ENCODE results near the gene LMNA. TPM values are rescaled to one million over a fixed set of nuclear protein-coding genes. Genes with fewer than 3 reads are reported as not detected.

The LMNA gene
- total and polyA plus RNA-seq, 10 donors, result 33.9 to 279 (median 110) TPM

DNA sequence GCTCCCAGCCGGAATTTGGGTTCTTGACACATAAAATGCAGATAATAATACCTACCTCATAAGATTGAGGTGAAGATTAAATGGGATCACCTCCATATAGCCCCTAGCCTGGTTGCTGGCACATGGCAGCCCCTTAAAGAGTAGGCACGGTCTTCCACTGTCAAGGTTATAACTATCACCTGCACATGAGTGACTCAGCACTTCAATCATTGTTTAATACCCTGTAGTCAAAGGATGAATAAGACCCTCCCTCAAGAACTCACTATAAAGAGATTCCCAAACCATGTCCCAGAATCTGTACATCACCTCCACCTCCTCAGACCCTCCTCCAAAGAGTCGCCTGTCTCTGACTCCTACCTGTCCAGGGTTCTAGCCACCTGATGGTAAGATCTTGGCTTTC, 6.5 kb upstream of the LMNA start:
- intact Hi-C loops (cut with DNase I; ENCODE audit: low total_unique reads), result no loop called here
- Histone ChIP-seq H3K4me3 (no peak overlapping the region), H3K27ac (no peak overlapping the region), H3K4me1 (peaks cover 23 to 53% (median 39%) of the 10 kb centered on the region in 6 donors), H3K9me3 (no peaks in the 10 kb centered on the region), H3K36me3 (no peaks in the 10 kb centered on the region), H3K27me3 (replicated peaks in 1 of 7) (peaks cover 0 to 29% (median 0%) of the 10 kb centered on the region in 7 donors)
- WGBS, 5 donors, result 89 to 97% (median 93%) methylated on average over 3 of the region's 3 CpGs
- DNase-seq, result no peak
- no peak for TF ChIP-seq POLR2AphosphoS5 (IDR thresholded peaks at IDR 0.05)
- TF ChIP-seq, protein P1, sequence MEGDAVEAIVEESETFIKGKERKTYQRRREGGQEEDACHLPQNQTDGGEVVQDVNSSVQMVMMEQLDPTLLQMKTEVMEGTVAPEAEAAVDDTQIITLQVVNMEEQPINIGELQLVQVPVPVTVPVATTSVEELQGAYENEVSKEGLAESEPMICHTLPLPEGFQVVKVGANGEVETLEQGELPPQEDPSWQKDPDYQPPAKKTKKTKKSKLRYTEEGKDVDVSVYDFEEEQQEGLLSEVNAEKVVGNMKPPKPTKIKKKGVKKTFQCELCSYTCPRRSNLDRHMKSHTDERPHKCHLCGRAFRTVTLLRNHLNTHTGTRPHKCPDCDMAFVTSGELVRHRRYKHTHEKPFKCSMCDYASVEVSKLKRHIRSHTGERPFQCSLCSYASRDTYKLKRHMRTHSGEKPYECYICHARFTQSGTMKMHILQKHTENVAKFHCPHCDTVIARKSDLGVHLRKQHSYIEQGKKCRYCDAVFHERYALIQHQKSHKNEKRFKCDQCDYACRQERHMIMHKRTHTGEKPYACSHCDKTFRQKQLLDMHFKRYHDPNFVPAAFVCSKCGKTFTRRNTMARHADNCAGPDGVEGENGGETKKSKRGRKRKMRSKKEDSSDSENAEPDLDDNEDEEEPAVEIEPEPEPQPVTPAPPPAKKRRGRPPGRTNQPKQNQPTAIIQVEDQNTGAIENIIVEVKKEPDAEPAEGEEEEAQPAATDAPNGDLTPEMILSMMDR (IDR thresholded peaks at IDR 0.05 in 8 of 11, conservative IDR thresholded peaks at IDR 0.05 in 3 of 11), result no peak

DNA sequence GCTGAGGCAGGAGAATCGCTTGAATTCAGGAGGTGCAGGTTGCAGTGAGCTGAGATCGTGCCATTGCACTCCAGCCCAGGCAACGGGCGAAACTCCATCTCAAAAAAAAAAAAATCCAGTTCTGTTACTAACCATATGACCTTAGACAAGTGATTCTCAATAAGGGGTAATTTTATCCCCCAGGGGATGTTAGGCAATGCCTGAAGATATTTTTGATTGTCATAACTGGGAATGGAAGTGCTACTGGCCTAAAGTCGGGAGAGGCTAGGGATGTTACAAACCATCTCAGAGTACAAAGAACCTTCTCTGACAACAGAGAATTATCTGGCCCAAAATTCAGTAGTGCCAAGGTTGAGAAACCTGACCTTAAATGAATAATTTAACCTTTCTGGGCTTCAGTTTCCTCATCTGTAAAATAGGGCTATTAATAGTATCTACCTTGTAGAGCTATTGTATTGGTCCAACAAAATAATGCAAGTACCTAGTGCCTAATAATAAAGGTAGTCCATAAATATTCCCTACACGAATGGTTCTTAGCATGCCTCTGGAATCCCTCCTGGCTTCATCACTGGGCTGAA, 5.8 kb upstream of the LMNA start:
- 88 to 97% (median 90%) methylated on average over 6 of the region's 6 CpGs for WGBS, 5 donors
- H3K4me3 ChIP-seq, result no peak overlapping the region
- peaks cover 19 to 48% (median 33%) of the 10 kb centered on the region in 6 donors for H3K4me1 ChIP-seq
- no peak for DNase-seq
- H3K9me3 ChIP-seq, result no peaks in the 10 kb centered on the region
- no peak overlapping the region for H3K27ac ChIP-seq
- no peaks in the 10 kb centered on the region for H3K36me3 ChIP-seq
- peaks cover 0 to 36% (median 0%) of the 10 kb centered on the region in 7 donors for H3K27me3 ChIP-seq (replicated peaks in 1 of 7)
- intact Hi-C loops (cut with DNase I; ENCODE audit: low total_unique reads), result no loop called here
- TF ChIP-seq POLR2AphosphoS5 (IDR thresholded peaks at IDR 0.05) (no peak), POLR2A (IDR thresholded peaks at IDR 0.05) (no peak)
- TF ChIP-seq, protein P1 (IDR thresholded peaks at IDR 0.05 in 8 of 11, conservative IDR thresholded peaks at IDR 0.05 in 3 of 11), result no peak

DNA sequence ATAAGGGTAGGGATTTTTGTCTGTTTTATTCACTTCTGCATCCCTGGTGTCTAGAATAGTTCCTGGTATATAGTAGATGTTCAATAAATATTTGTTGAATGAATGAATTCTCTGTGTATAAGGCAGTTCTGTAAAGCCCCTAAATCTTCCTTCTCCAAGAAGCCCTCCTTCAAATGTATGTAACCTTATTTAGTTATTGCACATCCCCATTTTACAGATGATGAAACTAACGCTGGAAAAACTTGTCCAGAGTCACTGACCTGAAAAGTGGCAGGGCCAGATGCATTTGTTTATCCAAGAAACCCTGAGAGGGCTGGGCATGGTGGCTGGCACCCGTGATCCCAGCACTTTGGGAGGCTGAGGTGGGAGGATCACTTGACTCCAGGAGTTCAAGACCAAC, 4.3 kb upstream of the LMNA start:
- H3K4me3 ChIP-seq, result no peak overlapping the region
- peaks cover 0 to 46% (median 6%) of the 10 kb centered on the region in 7 donors for H3K27me3 ChIP-seq (replicated peaks in 1 of 7)
- DNase-seq, result no peak
- no peaks in the 10 kb centered on the region for H3K36me3 ChIP-seq
- TF ChIP-seq, protein P1 (IDR thresholded peaks at IDR 0.05 in 8 of 11, conservative IDR thresholded peaks at IDR 0.05 in 3 of 11), result no peak
- TF ChIP-seq POLR2AphosphoS5 (IDR thresholded peaks at IDR 0.05) (no peak), POLR2A (IDR thresholded peaks at IDR 0.05) (no peak)
- 71 to 94% (median 83%) methylated on average over 2 of the region's 2 CpGs for WGBS, 5 donors
- H3K9me3 ChIP-seq, result no peaks in the 10 kb centered on the region
- intact Hi-C loops (cut with DNase I; ENCODE audit: low total_unique reads), result no loop called here
- peaks cover 11 to 48% (median 33%) of the 10 kb centered on the region in 6 donors for H3K4me1 ChIP-seq
- H3K27ac ChIP-seq, result no peak overlapping the region

DNA sequence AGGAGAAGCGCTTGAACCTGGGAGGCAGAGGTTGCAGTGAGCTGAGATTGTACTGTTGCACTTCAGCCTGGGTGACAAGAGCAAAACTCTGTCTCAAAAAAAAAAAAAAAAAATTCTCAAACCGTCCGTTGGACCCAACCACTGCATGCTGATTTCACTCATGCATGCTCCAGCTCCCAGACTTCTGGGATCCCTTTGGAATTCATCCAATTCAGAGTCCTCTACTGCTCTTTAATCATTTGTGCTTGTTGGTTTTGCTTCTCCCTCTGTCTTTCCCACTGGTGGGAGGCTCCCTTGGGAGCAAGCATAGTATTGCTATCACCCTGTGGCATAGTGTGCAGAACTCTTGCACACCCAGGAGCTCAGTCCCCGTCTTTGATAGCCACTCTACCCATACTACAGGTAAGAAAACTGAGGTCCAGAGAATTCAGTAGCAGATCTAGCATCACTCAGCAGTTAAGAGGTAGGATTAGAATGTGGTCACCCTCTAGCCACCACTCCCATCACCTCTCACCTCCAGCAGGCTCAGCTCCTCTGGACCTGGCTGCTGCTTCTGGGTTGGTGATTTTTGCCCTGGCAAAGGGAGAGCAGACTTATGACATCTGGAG, 3.1 kb upstream of the LMNA start:
- Histone ChIP-seq H3K4me3 (no peak overlapping the region), H3K4me1 (peaks cover 11 to 48% (median 31%) of the 10 kb centered on the region in 6 donors), H3K9me3 (no peaks in the 10 kb centered on the region), H3K27me3 (replicated peaks in 1 of 7) (peaks cover 0 to 50% (median 6%) of the 10 kb centered on the region in 7 donors), H3K27ac (peak overlapping the region in 1 of 8 donors; percentile 8), H3K36me3 (no peaks in the 10 kb centered on the region)
- WGBS, 5 donors, result 75 to 92% (median 90%) methylated on average over 4 of the region's 4 CpGs
- intact Hi-C loops (cut with DNase I; ENCODE audit: low total_unique reads), result no loop called here
- DNase-seq, result no peak
- no peak for TF ChIP-seq POLR2AphosphoS5 (IDR thresholded peaks at IDR 0.05)
- TF ChIP-seq POLR2A (IDR thresholded peaks at IDR 0.05), result no peak
- TF ChIP-seq, protein P1 (IDR thresholded peaks at IDR 0.05 in 8 of 11, conservative IDR thresholded peaks at IDR 0.05 in 3 of 11), result no peak

Data from spleen (tissue), 11 donors.